Activated naive CD8-positive, alpha-beta T cell treated with anti-CD3 and anti-CD28 coated beads, Interleukin-2, amount 10 ng/mL, durations not matched to agents 7 days and 5 days (primary cell): ENCODE measurements around the gene SLC16A10. TPM values are rescaled to one million over a fixed set of nuclear protein-coding genes. Genes with fewer than 3 reads are reported as not detected.
A peak's percentile ranks its signal among the peaks of the same experiment; 100 is the strongest.
"Not testable (repeated sequence)": the region's sequence is repeated elsewhere in the genome, so short reads cannot be mapped to it uniquely, and the experiment has no call there.

Source experiments
- ATAC-seq: fragments of 150-1000 bp; cut with Tn5 transposase; one replicate; pipeline ENCODE4 v1.10.0; 2021; ENCODE audit warnings: low read depth, moderate library complexity
- POLR2A ChIA-PET: fragments of 350-600 bp; sonication (Branson Sonifier 250); formaldehyde crosslinking; loops from one replicate; lab custom pipeline; 2021; ENCODE audit warnings: antibody characterized with exemption; lab: Charles Lee
- DNase-seq: peaks from one replicate; pipeline ENCODE4 v3.0.0; 2021
- H3K27ac Mint-ChIP-seq: one replicate; pipeline ENCODE4 v1.8.0; 2022; ENCODE audit warnings: mild to moderate bottlenecking, mixed read lengths
- H3K27me3 Mint-ChIP-seq: one replicate; pipeline ENCODE4 v1.8.0; 2022; ENCODE audit warnings: mild to moderate bottlenecking, moderate library complexity, mixed read lengths
- H3K36me3 Mint-ChIP-seq: one replicate; pipeline ENCODE4 v1.8.0; 2021; ENCODE audit warnings: mild to moderate bottlenecking, mixed read lengths
- H3K4me1 Mint-ChIP-seq: one replicate; pipeline ENCODE4 v1.8.0; 2021; ENCODE audit warnings: mixed read lengths
- H3K4me3 Mint-ChIP-seq: one replicate; pipeline ENCODE4 v1.8.0; 2022; ENCODE audit warnings: mild to moderate bottlenecking, moderate library complexity, mixed read lengths
- H3K9me3 Mint-ChIP-seq: one replicate; pipeline ENCODE4 v1.8.0; 2021; ENCODE audit warnings: mixed read lengths
- total RNA-seq, 2 experiments: library from RNA; stranded (reverse); gene quantifications; one replicate each; pipeline ENCODE4 v1.2.3, GENCODE V29; 2021

SLC16A10 gene
- total RNA-seq, 2 experiments from 2014 or later: 6.8 to 7.1 TPM

- no peaks in the 10 kb centered on the region for H3K9me3 Mint-ChIP-seq
- DNase-seq (no peak), ATAC-seq (no peak)
- H3K4me3 Mint-ChIP-seq: no peak overlapping the region
- POLR2A ChIA-PET: no interaction called here
- no peak overlapping the region for H3K27ac Mint-ChIP-seq
- H3K27me3 Mint-ChIP-seq: peaks cover 22% of the 10 kb centered on the region
- no peaks in the 10 kb centered on the region for H3K36me3 Mint-ChIP-seq
- H3K4me1 Mint-ChIP-seq: peaks cover 2% of the 10 kb centered on the region
Observed at GRCh38 chr6:111069382-111070104, 17.8 kb upstream of the SLC16A10 start.

- Mint-ChIP-seq H3K36me3 (no peaks in the 10 kb centered on the region), H3K4me1 (peaks cover 2% of the 10 kb centered on the region), H3K4me3 (no peak overlapping the region), H3K27ac (no peak overlapping the region), H3K27me3 (peaks cover 25% of the 10 kb centered on the region), H3K9me3 (no peaks in the 10 kb centered on the region)
- POLR2A ChIA-PET: no interaction called here
- no peak for DNase-seq
- no peak for ATAC-seq
Observed at GRCh38 chr6:111070105-111071005, 16.9 kb upstream of the SLC16A10 start.

DNA sequence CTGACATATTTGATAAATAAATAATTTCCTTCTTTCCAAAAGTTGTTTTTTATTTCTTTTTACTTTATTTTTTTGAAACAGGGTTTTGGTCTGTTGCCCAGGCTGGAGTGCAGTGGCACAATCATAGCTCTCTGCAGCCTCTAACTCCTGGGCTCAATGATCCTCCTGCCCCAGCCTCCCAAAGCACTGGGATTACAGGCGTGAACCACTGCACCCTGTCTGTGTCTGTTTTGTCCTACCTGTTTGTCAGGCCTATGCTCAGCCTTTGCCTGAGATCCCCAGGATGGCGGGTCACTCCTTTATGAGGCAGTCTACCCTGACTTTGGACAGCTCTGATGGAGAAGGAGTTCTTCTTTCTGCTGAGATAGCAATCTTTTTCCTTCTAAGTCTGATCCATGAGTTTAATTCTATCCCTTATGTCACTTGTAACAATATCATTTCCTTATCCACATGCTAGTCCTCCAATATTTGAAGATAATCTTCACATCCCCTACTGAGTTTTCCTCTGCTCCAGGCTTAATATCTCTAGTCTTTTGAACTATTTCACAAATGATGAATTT lies 14.4 kb upstream of the SLC16A10 start:
- H3K4me1 Mint-ChIP-seq: no peaks in the 10 kb centered on the region
- no peak overlapping the region for H3K27ac Mint-ChIP-seq
- ATAC-seq (no peak), DNase-seq (no peak)
- H3K27me3 Mint-ChIP-seq: peaks cover 25% of the 10 kb centered on the region
- POLR2A ChIA-PET: no interaction called here
- no peak overlapping the region for H3K4me3 Mint-ChIP-seq
- no peaks in the 10 kb centered on the region for H3K9me3 Mint-ChIP-seq
- no peaks in the 10 kb centered on the region for H3K36me3 Mint-ChIP-seq

GRCh38 chr6:111074311-111074710 lies 13.0 kb upstream of the SLC16A10 start:
- Mint-ChIP-seq H3K4me3 (no peak overlapping the region), H3K9me3 (no peaks in the 10 kb centered on the region), H3K4me1 (no peaks in the 10 kb centered on the region), H3K27ac (no peak overlapping the region), H3K36me3 (no peaks in the 10 kb centered on the region), H3K27me3 (peaks cover 22% of the 10 kb centered on the region)
- POLR2A ChIA-PET: no interaction called here
- DNase-seq (no peak), ATAC-seq (no peak)

GRCh38 chr6:111076024-111076695 lies 11.1 kb upstream of the SLC16A10 start:
- Mint-ChIP-seq H3K4me3 (no peak overlapping the region), H3K27ac (no peak overlapping the region), H3K4me1 (no peaks in the 10 kb centered on the region), H3K27me3 (peaks cover 22% of the 10 kb centered on the region), H3K9me3 (no peaks in the 10 kb centered on the region), H3K36me3 (no peaks in the 10 kb centered on the region)
- ATAC-seq (no peak), DNase-seq (no peak)
- POLR2A ChIA-PET: no interaction called here

DNA sequence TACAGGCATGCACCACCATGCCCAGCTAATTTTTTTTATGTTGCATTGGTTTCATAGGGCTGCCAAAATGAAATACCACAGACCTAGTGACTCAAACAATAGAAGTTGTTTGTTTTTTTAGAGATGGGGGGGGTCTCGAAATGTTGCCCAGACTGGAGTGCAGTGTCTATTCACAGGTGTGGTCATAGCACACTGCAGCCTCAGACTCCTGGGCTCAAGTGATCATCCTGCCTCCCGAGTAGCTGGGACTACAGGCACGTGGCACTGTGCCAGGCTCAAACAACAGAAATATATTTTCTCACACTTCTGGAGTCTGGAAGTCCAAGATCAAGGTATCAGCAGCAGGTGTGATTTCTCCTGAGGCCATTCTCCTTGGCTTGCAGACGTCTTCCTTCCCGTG lies 6.6 kb upstream of the SLC16A10 start:
- DNase-seq (no peak), ATAC-seq (no peak)
- no peaks in the 10 kb centered on the region for H3K36me3 Mint-ChIP-seq
- no peak overlapping the region for H3K4me3 Mint-ChIP-seq
- H3K27ac Mint-ChIP-seq: no peak overlapping the region
- H3K9me3 Mint-ChIP-seq: no peaks in the 10 kb centered on the region
- H3K4me1 Mint-ChIP-seq: no peaks in the 10 kb centered on the region
- peaks cover 2% of the 10 kb centered on the region for H3K27me3 Mint-ChIP-seq
- POLR2A ChIA-PET: no interaction called here

DNA sequence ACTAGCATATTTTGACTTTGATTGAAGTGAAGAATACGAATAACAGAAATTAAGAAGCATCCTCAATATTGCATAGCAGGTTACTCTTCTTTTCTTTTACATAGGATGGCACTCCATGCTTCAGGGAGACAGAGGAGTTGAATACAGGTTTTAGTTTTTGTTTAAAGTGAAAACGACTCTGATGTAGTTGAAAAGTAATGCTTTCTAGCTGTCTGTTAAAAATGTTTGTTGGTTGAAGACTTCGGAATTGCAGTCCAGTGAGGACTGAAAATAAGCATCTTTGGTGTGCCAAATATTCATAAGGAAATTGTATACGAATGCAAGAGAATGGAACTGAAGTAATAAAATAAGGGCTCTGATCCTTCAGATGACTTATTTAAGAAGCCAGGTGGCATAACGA lies 618 bp upstream of the SLC16A10 start:
- Mint-ChIP-seq H3K4me1 (peaks cover 23% of the 10 kb centered on the region), H3K36me3 (no peaks in the 10 kb centered on the region), H3K4me3 (peak overlapping the region; percentile 80), H3K27me3 (peaks cover 2% of the 10 kb centered on the region), H3K27ac (peak overlapping the region; percentile 52), H3K9me3 (no peaks in the 10 kb centered on the region)
- DNase-seq: no peak
- ATAC-seq: no peak
- POLR2A ChIA-PET: interaction anchor here (0.7 kb wide), 1 partner anchor 85 kb away, joined by 3 read pairs; no protein-coding TSS in a partner anchor

DNA sequence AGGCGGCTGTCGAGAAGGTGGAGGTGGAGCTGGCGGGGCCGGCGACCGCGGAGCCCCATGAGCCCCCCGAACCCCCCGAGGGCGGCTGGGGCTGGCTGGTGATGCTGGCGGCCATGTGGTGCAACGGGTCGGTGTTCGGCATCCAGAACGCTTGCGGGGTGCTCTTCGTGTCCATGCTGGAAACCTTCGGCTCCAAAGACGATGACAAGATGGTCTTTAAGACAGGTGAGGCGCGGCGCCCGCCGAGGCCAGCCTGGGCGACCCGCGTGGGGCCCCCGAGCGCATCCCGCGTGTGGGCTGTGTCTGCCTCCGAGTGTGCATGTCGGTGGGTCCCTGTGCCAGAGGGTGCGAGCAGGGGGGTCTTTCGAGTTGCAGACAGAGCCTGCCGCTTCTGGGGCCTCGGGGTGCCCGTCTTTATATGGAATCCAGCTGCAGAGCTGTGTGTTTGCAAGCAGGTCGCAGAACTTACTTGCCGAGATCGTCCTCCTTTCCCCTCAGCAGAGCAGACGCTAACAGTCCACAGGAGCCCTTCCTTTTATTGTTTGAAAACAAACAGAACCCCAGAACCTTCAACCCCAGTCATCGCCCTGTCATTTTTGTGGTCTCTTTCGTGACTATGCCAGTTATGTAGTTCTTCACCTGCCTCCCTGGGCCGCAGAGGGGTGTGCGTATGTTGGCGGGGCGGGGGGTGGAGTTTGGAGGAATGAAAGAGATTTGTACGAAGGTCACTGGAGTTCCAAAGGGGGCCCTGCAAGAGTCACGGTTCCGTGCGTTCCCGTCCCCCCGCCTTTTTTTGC lies 766 bp downstream of the SLC16A10 start:
- Mint-ChIP-seq H3K27me3 (peaks cover 2% of the 10 kb centered on the region), H3K4me1 (peaks cover 23% of the 10 kb centered on the region), H3K4me3 (peak overlapping the region; percentile 94), H3K36me3 (no peaks in the 10 kb centered on the region), H3K9me3 (no peaks in the 10 kb centered on the region), H3K27ac (peak overlapping the region; percentile 80)
- POLR2A ChIA-PET: interaction anchor here (0.7 to 1.4 kb wide), 3 partner anchors 10 to 130 kb away, joined by 3 read pairs; partner anchors contain the start of gene GTF3C6
- DNase-seq: peak; percentile 64
- peak; percentile 30 for ATAC-seq

- Mint-ChIP-seq H3K36me3 (no peaks in the 10 kb centered on the region), H3K27me3 (peaks cover 2% of the 10 kb centered on the region), H3K4me1 (peaks cover 23% of the 10 kb centered on the region), H3K9me3 (no peaks in the 10 kb centered on the region), H3K27ac (peak overlapping the region; percentile 80), H3K4me3 (peak overlapping the region; percentile 94)
- DNase-seq: no peak
- ATAC-seq: no peak
- POLR2A ChIA-PET: interaction anchor here (0.7 to 1.4 kb wide), 2 partner anchors 10 to 34 kb away, joined by 3 read pairs; no protein-coding TSS in a partner anchor
Observed at GRCh38 chr6:111088668-111089003, 1.3 kb downstream of the SLC16A10 start.

GRCh38 chr6:111090766-111091165 lies 3.5 kb downstream of the SLC16A10 start:
- POLR2A ChIA-PET: no interaction called here
- H3K9me3 Mint-ChIP-seq: peaks cover 3% of the 10 kb centered on the region
- ATAC-seq (no peak), DNase-seq (no peak)
- peaks cover 23% of the 10 kb centered on the region for H3K4me1 Mint-ChIP-seq
- H3K27me3 Mint-ChIP-seq: no peaks in the 10 kb centered on the region
- H3K4me3 Mint-ChIP-seq: no peak overlapping the region
- H3K27ac Mint-ChIP-seq: no peak overlapping the region
- H3K36me3 Mint-ChIP-seq: peaks cover 6% of the 10 kb centered on the region

DNA sequence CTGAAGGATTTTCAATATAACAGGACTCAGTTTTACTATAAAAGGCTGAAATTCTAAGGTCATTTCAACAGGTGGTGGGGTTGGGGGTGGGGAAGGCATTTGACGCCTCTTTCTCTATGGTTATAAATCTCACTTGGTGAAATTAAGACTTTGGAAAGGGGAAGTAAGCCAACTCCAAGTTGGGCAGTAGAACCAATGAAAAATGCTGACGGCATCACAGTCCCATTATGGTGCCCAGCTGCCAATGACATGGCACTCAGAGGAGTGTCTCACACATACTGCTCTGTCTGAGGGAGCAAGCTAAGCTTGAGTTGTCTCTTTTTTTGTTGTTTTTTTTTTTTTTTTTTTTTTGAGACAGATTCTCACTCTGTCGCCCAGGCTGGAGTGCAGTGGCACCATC lies 4.7 kb downstream of the SLC16A10 start:
- H3K36me3 Mint-ChIP-seq: peaks cover 6% of the 10 kb centered on the region
- no peak overlapping the region for H3K27ac Mint-ChIP-seq
- no peak for DNase-seq
- ATAC-seq: no peak
- peaks cover 20% of the 10 kb centered on the region for H3K4me1 Mint-ChIP-seq
- POLR2A ChIA-PET: no interaction called here
- H3K4me3 Mint-ChIP-seq: no peak overlapping the region
- peaks cover 3% of the 10 kb centered on the region for H3K9me3 Mint-ChIP-seq
- no peaks in the 10 kb centered on the region for H3K27me3 Mint-ChIP-seq

DNA sequence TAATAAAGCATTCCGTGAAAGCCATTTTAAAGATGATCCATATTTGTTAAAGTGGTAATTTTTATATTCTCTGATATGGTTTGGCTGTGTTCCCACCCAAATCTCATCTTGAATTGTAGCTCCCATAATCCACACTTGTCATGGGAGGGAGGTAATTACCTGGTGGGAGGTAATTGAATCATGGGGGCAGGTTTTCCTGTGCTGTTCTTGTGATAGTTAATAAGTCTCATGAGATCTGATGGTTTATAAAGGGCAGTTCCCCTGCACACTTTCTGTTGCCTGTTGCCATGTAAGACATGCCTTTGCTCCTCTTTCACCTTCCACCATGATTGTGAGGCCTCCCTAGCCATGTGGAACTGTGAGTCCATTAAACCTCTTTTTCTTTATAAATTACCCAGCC lies 8.2 kb downstream of the SLC16A10 start:
- not testable (repeated sequence) for ATAC-seq, H3K4me1 Mint-ChIP-seq, H3K9me3 Mint-ChIP-seq, DNase-seq, H3K27me3 Mint-ChIP-seq, H3K36me3 Mint-ChIP-seq, H3K4me3 Mint-ChIP-seq, H3K27ac Mint-ChIP-seq
- POLR2A ChIA-PET: interaction anchor here (1.1 kb wide), 1 partner anchor 132 kb away, joined by 3 read pairs; no protein-coding TSS in a partner anchor
